ENCODE results near the gene NUP42.
A peak's percentile ranks its signal among the peaks of the same experiment; 100 is the strongest.
"Not testable (repeated sequence)": the region's sequence is repeated elsewhere in the genome, so short reads cannot be mapped to it uniquely, and the experiment has no call there.

Gene NUP42

GRCh38 chr7:23184709-23185359 is 3.0 kb downstream of the NUP42 start:
- no peak overlapping the region for H3K27ac ChIP-seq
- TF ChIP-seq CTCF (conservative IDR thresholded peaks at IDR 0.05) = peak; percentile 67

GRCh38 chr7:23185980-23186379 is 4.1 kb downstream of the NUP42 start:
- no peak overlapping the region for H3K27ac ChIP-seq
- no peak for TF ChIP-seq CTCF (conservative IDR thresholded peaks at IDR 0.05)

DNA sequence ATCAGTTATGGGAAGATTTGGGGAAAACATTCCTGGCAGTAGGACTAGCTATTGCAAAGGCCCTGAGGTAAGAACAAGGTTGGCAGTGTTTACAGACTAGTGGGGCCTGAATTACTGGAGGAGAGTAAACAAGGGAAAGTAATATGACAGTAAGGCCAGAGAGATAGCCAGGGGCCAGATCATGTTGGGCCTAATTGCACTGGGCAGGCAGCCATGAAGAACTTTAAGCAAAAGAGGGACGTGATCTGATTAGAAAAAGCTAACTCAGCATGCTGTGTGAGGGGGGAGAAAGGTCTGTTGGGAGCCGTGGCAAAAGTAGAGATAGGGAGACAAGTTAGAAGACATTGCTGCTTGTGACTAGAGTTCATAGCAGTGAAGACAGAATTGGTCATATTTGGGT is 9.2 kb downstream of the NUP42 start:
- peak overlapping the region; percentile 9; the same call in 1 of the 2 replicates for H3K27ac ChIP-seq
- no peak for TF ChIP-seq CTCF (conservative IDR thresholded peaks at IDR 0.05)

DNA sequence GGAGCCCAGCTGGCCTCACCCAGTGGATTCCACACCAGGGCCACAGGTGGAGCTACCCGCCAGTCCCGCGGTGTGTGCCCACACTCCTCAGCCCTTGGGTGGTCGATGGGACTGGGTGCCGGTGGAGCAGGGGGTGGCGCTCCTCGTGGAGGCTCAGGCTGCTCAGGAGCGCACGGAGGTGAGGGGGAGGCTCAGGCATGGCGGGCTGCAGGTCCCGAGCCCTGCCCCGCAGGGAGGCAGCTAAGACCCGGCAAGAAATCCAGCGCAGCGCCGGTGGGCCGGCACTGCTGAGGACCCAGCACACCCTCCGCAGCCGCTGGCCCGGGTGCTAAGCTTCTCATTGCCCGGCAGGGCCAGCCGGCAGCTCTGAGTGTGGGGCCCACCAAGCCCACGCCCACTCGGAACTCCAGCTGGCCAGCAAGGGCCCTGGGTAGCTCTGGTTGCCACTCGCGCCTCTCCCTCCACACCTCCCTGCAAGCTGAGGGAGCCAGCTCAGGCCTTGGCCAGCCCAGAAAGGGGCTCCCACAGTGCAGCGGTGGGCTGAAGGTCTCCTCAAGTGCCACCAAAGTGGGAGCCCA is 11.9 kb downstream of the NUP42 start:
- H3K27ac ChIP-seq = not testable (repeated sequence)

GRCh38 chr7:23196306-23196705 is 14.5 kb downstream of the NUP42 start:
- no peak for TF ChIP-seq CTCF (conservative IDR thresholded peaks at IDR 0.05)
- no peak overlapping the region for H3K27ac ChIP-seq

DNA sequence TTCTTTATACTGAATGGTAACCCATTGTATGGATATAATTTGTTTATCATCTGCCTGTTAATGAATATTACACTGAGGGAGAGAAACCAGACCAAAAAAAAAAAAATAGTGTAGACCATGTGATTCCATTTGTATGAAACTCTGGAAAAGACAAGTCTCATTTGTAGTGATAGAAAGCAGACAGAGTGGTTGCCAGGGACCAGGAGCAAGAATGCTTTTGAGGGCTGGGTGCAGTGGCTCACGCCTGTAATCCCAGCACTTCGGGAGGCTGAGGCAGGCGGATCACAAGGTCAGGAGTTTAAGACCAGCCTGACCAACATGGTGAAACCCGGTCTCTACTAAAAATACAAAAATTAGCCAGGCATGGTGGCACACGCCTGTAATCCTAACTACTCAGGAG is 15.9 kb downstream of the NUP42 start:
- H3K27ac ChIP-seq = not testable (repeated sequence)

DNA sequence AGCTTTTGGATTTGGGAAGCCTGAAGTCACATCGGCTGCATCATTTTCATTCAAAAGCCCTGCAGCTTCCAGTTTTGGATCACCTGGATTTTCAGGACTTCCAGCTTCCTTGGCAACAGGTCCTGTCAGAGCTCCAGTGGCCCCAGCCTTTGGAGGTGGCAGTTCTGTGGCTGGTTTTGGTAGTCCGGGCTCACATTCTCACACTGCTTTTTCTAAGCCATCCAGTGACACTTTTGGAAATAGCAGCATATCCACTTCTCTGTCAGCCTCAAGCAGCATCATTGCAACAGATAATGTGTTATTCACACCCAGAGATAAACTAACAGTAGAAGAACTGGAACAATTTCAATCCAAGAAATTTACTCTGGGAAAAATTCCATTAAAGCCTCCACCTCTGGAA is 18.5 kb downstream of the NUP42 start:
- H3K27ac ChIP-seq = no peak overlapping the region
- no peak for TF ChIP-seq CTCF (conservative IDR thresholded peaks at IDR 0.05)

GRCh38 chr7:23204241-23204640 is 22.4 kb downstream of the NUP42 start:
- H3K27ac ChIP-seq = no peak overlapping the region
- TF ChIP-seq CTCF (conservative IDR thresholded peaks at IDR 0.05) = no peak

- no peak for TF ChIP-seq CTCF (conservative IDR thresholded peaks at IDR 0.05)
- no peak overlapping the region for H3K27ac ChIP-seq
These were observed 23.7 kb downstream of the NUP42 start for GRCh38 chr7:23205577-23205908.

Measured in VCaP (cell line).